Right lobe of liver (tissue), 6 donors: ENCODE results near the gene POFUT2. TPM values are rescaled to one million over a fixed set of nuclear protein-coding genes. Genes with fewer than 3 reads are reported as not detected.
A peak's percentile ranks its signal among the peaks of the same experiment; 100 is the strongest.

Experiments
- ATAC-seq, 4 donors: fragments of 200-7000 bp; cut with Tn5 transposase; one replicate each; pipeline ENCODE4 v1.9.1; 2020; ENCODE audit warnings: mild to moderate bottlenecking in 4 of 4, moderate library complexity in 4 of 4
- DNase-seq, 3 donors: peaks; one replicate each; pipeline ENCODE4 v3.0.0-alpha.2; 2020
- H3K27ac ChIP-seq, 3 donors: fragments of 200-600 bp; one replicate each; pipeline ENCODE4 v1.8.0; 2022
- H3K27me3 ChIP-seq, 2 donors: fragments of 200-600 bp; one replicate each; pipeline ENCODE4 v1.8.0; 2022
- H3K36me3 ChIP-seq, 4 donors: fragments of 200-600 bp; sonication (generic) in 1 of 4; one replicate each; pipeline versions ENCODE4 v1.5.1 to v1.8.0; 2017 to 2022; ENCODE audit warnings: control low read depth in 1 of 4
- H3K4me1 ChIP-seq, 4 donors: fragments of 200-600 bp; sonication (generic) in 1 of 4; one replicate each; pipeline versions ENCODE4 v1.5.1 to v1.8.0; 2017 to 2022; ENCODE audit warnings: control low read depth in 1 of 4
- H3K4me3 ChIP-seq, 3 donors: fragments of 200-600 bp; one replicate each; pipeline ENCODE4 v1.8.0; 2022
- H3K9me3 ChIP-seq, 4 donors: fragments of 200-600 bp; sonication (generic) in 1 of 4; one replicate each; pipeline versions ENCODE4 v1.5.1 to v1.8.0; 2017 to 2022; ENCODE audit warnings: control low read depth in 1 of 4
- CTCF ChIP-seq, 4 donors: fragments of 200-600 bp in 3 of 4; fragments of 450-650 bp in 1 of 4; IDR thresholded peaks; one replicate each; pipeline versions ENCODE4 v1.5.1 to v1.8.0; 2016 to 2022; ENCODE audit warnings: antibody characterized with exemption in 4 of 4, mild to moderate bottlenecking in 2 of 4
- POLR2A ChIP-seq: fragments of 450-650 bp; IDR thresholded peaks from one replicate; pipeline ENCODE4 v1.6.1; 2017; ENCODE audit warnings: antibody characterized with exemption, mild to moderate bottlenecking
- WGBS: methylation state at CpG from one replicate; pipeline ENCODE4 v1.1.6; 2018; ENCODE audit warnings: low coverage, low lambda C conversion rate; ENCODE audit not compliant: insufficient coverage; ENCODE audit errors: missing lambda C conversion rate; 5-methylcytosine and 5-hydroxymethylcytosine counted together
- intact Hi-C, 2 donors: fragments of 100-400 bp; cut with DNase I; formaldehyde crosslinking; loops; one replicate each; pipeline versions ENCODE4 v1.11.2 to v1.14.1; 2022
- total RNA-seq, 6 experiments: library from RNA; depleted of rRNA in 2 of 6; stranded (reverse); fragments of >200 nt in 2 of 6; fragmentation: NEBNext Ultra II Directional in 3 of 6; extraction: Animal tissue kit (Norgen Biotek cat#: 25700) in 3 of 6; gene quantifications; one replicate each; pipeline versions ENCODE4 v1.1.0 to v1.2.4, GENCODE V29; 2016 to 2023
- donor health status: DM: no; HTN: yes; CAD: no.
- donor health status: DM: no; HTN: no; CAD: no.
- donor health status: DM: no; HTN: no; CAD: no.
- donor health status: DM: no; HTN: yes; CAD: no.
- donor health status: DM: no; HTN: yes; CAD: no.

The POFUT2 gene
- total RNA-seq, 6 experiments from 2014 or later: 10.5 to 22.0 (median 13.7) TPM

- Histone ChIP-seq H3K4me1 (peaks cover 0 to 11% (median 0%) of the 10 kb centered on the region in 4 donors), H3K27me3 (no peaks in the 10 kb centered on the region), H3K27ac (no peak overlapping the region), H3K9me3 (peaks cover 0 to 5% (median 0%) of the 10 kb centered on the region in 4 donors), H3K4me3 (no peak overlapping the region), H3K36me3 (peaks cover 0 to 39% (median 13%) of the 10 kb centered on the region in 4 donors)
- WGBS: 88% methylated on average over 20 of the region's 41 CpGs
- peak in 2 of 3 donors; percentile 35 to 44 for DNase-seq
- ATAC-seq: peak in 2 of 4 donors; percentile 8 to 9
- intact Hi-C loops: loop anchor here in 1 of 2 donors (10.0 kb wide), 1 partner anchor 122 kb away; no protein-coding TSS in a partner anchor
- TF ChIP-seq POLR2A (no peak), CTCF (IDR thresholded peaks at IDR 0.05) (no peak)
Measured at GRCh38 chr21:45266518-45267389, 20.9 kb downstream of the POFUT2 start.

DNA sequence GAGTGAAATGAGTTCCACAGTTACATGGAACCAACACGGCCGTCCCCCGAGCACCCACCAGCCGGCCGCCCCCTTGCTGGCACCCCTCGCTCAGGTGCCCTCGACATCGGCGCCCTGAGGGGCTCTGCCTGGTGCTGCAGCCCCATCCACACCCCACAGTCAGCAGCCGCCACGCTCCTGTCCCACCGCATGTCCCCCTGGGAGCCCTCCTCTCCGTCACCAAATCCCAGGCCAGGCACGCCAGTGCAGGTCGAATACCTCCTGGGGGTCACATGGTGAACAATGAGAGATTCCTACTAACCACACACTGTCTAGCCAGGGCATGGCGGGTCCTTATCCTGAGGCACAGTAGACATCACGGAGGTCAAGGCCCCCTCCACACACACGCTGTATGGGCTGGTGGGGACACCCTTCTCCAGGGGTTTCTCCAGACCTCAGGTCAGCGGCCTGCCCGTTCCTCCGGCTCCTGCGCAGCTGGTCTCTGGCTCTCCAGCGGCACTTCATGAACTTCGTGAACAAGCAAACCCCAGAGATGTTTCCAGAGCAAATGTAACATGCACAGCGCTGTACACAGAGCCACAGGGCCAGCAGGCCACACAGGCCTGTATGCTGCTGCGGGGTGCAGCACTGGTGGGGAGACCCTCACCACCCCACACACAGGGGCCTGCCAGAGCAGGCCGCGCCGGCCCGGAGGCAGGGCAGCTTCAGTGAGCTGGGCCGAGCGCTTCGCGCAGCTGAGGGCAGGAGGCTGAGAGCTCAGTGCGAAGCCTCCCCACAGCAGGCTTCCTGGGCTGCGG lies 21.8 kb downstream of the POFUT2 start:
- Histone ChIP-seq H3K4me1 (peaks cover 0 to 12% (median 0%) of the 10 kb centered on the region in 4 donors), H3K4me3 (no peak overlapping the region), H3K9me3 (no peaks in the 10 kb centered on the region), H3K36me3 (peaks cover 0 to 34% (median 13%) of the 10 kb centered on the region in 4 donors), H3K27me3 (no peaks in the 10 kb centered on the region), H3K27ac (no peak overlapping the region)
- ATAC-seq: no peak
- DNase-seq: peak in 2 of 3 donors; percentile 43 to 51
- no CpG with 5 or more reads among the region's 36 CpGs for WGBS
- intact Hi-C loops: loop anchor here in 1 of 2 donors (10.0 kb wide), 1 partner anchor 121 kb away; no protein-coding TSS in a partner anchor
- TF ChIP-seq POLR2A (no peak), CTCF (IDR thresholded peaks at IDR 0.05) (no peak)

GRCh38 chr21:45264912-45265515 lies 22.7 kb downstream of the POFUT2 start:
- peaks cover 0 to 34% (median 11%) of the 10 kb centered on the region in 4 donors for H3K36me3 ChIP-seq
- no peaks in the 10 kb centered on the region for H3K27me3 ChIP-seq
- DNase-seq: peak in 2 of 3 donors; percentile 40 to 46
- intact Hi-C loops: loop anchor here in 1 of 2 donors (10.0 kb wide), 1 partner anchor 120 kb away; no protein-coding TSS in a partner anchor
- no peak overlapping the region for H3K27ac ChIP-seq
- TF ChIP-seq CTCF (IDR thresholded peaks at IDR 0.05): no peak
- no peak for TF ChIP-seq POLR2A
- peaks cover 0 to 12% (median 0%) of the 10 kb centered on the region in 4 donors for H3K4me1 ChIP-seq
- WGBS: 91% methylated on average over 9 of the region's 34 CpGs
- H3K4me3 ChIP-seq: no peak overlapping the region
- H3K9me3 ChIP-seq: no peaks in the 10 kb centered on the region
- no peak for ATAC-seq
